Fibroblast of peridontal ligament (primary cell): Measurements from ENCODE around the gene ARHGEF35.
"Not testable (repeated sequence)": the region's sequence is repeated elsewhere in the genome, so short reads cannot be mapped to it uniquely, and the experiment has no call there.

Source experiments
- DNase-seq: peaks from one replicate; pipeline ENCODE4 v3.0.0-alpha.2; 2010; ENCODE audit errors: extremely low read depth

The ARHGEF35 gene

DNA sequence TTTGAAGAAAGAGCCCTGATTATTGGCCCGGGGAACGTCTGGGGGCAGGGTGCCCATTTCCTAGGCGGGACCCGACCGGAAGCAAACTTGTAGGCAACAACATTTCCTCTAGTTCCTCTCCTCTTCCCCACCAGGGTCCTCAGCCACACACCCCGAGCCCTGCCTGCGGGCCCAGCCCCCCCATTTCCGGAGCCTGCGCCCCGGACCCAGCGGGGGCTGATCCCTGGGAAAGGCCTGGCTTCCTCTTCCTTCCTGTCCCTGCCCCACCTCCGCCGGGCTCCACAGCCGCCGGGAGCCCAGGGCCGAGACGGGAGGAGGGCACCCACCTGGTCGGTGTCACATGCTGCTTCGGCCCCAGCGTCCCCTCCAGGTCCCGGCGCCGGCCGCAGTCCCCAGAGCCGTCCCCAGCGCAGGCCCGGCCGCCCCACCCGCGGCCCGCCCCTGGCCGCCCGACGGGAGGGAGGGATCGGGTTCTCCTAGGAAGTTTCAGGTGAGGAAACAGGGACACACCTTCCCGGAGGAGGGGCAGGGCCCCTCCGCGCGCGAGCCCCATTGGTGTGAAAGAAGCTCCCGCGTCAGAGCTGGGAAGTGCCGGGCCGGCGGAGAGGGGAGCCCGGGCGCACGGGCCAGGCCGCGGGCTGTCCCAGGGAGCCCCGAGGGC, at the start of gene ARHGEF35:
Gene ARHGEF35 (minus strand): TSS at position 622 of the 661 bp plus-strand sequence. CDS start 7,450 bp downstream, outside the sequence.
- not testable (repeated sequence) for DNase-seq

DNA sequence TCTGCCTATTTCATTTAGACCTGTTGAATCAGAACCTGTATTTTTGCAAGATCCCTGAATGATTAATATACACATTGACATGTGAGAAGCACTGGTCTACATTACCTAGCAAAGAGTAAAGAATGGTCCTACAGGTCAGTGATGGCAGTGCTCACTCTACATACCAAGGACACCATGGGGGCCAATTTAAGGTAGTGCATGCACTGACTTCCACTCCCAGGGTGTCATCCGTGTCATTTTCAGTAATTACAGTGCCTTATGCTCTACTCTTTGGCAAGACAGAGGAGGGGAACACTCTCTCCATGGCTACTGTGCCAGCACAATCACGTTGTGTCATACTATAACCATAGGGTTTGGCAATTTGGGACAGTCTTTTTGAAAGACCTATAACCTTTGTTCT, 49.7 kb upstream of the ARHGEF35 start:
- DNase-seq: not testable (repeated sequence)

DNA sequence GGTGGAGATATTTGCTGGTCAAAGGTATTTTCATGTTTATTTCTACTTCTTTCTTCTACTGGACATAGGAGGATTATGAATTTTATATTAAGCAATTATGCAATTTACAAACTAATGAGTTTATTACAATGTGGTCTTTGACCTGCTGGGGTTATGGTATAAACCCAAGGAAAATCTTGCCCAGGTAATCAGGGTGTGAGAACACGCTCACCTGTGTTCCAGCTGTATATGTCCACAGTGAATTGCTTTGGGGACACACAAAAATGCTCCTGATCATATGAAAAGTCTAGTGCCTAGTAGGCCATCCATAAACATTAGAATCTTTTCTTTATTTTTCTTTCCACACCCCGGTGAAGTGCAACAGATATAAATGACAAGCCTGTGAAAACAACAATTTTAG, 43.7 kb upstream of the ARHGEF35 start, which contains the start of gene OR2A42:
Gene OR2A42 (minus strand): TSS at position 241 of the 400 bp plus-strand sequence. CDS start 6,762 bp downstream, outside the sequence.
- DNase-seq: not testable (repeated sequence)

GRCh38 chr7:144238530-144239082, 43.0 kb upstream of the ARHGEF35 start:
- DNase-seq: not testable (repeated sequence)

- DNase-seq: not testable (repeated sequence)
Observed at GRCh38 chr7:144233039-144233438, 37.4 kb upstream of the ARHGEF35 start.

- not testable (repeated sequence) for DNase-seq
Observed at GRCh38 chr7:144231027-144231426, 35.4 kb upstream of the ARHGEF35 start.

DNA sequence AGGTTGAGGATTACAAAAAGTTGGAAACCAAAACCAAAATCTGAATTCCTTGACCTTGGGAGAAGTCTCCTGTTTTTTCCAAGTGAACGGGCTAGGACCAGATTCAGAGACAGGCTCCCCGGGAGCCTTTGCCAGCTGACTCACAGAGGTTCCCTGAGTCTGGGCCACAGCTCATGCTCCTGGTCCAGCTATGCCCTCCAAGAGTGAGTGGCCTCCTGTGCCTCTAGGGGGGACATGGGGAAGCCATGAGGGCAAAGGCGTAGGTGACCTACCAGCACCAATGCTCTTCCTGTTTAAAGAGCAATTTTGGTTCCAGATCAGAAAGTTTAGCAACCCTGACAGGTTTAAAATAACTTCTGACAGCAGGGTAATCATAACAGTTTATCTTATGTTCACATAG, 33.2 kb upstream of the ARHGEF35 start:
- DNase-seq: not testable (repeated sequence)

DNA sequence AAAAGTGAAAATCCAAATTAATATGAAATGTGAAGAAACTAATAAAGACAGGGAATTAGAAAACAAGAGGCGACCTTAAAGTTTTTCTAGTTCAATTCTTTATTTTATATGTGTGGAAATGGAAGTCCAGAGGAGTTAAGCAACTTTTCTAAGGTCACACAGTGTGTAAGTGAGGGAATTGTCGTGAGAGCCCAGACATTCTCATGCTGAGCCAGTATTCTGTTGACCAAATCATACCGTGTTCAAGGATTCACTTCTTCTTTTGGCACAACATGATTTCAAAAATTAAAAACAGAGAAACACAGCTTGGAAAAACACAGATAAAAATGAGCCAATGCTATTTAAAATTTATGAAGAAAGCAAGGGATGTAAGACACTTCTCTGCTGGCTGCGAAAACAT, 31.2 kb upstream of the ARHGEF35 start:
- not testable (repeated sequence) for DNase-seq

DNA sequence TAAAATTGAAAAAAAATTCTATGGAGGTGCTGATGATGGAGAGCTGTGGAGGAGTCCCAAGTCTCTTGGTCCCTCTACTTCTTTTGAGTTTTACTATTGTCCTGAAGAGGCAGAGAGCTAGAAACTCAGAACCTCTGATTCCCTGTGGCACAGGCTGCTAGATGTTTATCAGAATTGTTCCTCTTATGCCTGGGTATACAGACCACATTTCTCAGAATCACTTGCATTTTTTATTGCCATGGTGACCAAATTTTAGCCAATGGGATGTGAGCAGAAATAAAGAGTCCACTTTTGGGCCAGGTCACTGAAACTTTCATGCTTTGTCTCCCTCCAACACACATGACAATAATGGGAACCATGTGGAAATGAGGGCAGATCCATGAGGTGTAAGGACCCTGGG, 28.0 kb upstream of the ARHGEF35 start:
- not testable (repeated sequence) for DNase-seq

DNA sequence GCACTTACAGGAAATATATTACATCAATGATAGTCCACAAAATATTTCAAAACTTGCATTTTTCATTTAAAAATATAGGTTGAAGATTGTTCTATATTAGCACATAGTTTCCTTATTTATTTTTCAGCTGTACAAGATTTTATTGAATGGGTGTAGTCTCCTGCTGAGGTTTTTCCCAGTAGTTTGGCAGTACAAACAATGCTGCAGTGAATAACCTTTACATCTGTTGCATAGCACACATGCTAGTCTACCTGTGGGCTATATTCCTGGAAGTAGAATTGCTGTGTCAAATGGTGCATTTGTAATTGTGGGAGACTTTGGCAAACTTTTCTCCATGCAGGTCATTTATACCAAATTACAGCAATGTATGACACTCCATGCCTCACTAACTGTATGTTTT, 24.9 kb upstream of the ARHGEF35 start:
- not testable (repeated sequence) for DNase-seq

DNA sequence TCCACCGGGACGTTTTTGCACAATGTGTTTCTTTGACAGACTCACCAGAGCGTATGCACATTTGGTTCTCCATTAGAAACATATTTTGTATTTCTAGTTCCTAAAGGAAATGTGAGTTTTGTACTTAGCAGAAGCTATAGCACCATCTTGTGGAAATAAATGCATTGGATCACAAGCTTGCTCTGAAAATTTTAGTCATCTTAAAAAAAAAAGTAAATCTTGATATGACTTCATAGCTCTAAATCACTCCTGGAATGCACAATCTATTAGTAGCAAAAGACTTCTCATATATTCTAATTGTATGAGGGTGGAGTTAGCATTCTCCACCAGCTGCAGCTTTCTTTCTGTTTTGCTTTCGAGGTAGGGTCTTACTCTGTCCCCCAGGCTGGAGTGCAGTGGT, 23.5 kb upstream of the ARHGEF35 start:
- not testable (repeated sequence) for DNase-seq

DNA sequence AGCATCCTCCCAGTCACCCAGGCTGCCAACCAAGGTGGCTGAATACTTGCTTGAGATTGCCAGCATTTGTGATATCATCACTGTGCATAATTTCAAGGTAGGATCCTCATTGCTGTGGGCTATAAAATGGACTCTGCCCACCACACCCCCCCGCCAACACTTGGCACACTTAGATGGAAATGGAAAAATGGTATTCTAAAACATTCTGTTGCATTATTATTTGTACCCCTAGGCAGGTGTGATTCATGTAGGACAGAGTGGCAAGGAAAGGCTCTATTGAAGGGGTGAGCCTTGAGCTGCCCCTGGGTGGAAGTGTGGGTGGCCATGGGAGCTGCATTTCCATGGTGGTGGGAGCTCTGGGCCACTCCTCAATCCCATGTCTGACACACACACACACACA, 22.9 kb upstream of the ARHGEF35 start:
- DNase-seq: not testable (repeated sequence)

DNA sequence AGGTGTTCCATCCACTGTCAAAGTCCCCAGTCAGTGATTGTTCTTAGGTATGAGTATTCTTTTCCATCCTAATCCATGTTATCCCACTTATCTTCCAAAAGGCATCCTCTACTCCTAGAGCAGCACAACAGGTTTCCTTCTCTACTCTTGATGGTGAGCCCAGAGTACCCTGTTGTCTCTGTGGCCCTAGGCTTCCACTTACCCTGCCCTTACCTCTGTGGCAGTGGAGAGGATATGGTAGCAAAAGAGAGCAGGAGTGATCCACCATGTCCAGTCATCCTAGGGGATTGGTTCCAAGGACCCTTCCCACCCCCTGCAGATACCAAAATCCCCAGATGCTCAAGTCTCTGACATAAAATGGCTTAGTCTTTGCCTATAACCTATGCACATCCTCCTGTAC, 21.6 kb upstream of the ARHGEF35 start:
- DNase-seq: not testable (repeated sequence)

GRCh38 chr7:144205306-144205705, 9.7 kb upstream of the ARHGEF35 start:
- DNase-seq: not testable (repeated sequence)

GRCh38 chr7:144203086-144203485, 7.5 kb upstream of the ARHGEF35 start:
- DNase-seq: not testable (repeated sequence)

DNA sequence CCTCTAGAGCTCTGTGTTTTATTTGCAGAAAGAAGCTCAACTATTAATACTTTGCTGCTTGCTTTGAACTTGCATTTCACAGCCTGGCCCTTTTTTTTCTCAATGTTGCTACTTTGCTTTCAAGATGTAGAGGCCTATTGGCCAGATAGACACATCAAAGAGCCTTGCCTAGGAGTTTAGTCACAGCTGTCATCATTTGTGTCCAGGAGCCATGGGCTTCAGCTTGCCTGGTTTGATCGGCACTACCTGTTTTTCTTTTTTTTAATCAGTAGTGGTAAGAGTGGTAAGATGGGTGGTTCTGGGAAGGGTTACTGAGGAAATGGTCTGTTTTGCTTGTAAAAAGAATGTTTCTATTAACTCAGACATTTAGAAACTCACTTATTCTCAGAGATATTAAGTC, 6.3 kb upstream of the ARHGEF35 start:
- not testable (repeated sequence) for DNase-seq

GRCh38 chr7:144198934-144199333, 3.3 kb upstream of the ARHGEF35 start:
- DNase-seq: not testable (repeated sequence)

DNA sequence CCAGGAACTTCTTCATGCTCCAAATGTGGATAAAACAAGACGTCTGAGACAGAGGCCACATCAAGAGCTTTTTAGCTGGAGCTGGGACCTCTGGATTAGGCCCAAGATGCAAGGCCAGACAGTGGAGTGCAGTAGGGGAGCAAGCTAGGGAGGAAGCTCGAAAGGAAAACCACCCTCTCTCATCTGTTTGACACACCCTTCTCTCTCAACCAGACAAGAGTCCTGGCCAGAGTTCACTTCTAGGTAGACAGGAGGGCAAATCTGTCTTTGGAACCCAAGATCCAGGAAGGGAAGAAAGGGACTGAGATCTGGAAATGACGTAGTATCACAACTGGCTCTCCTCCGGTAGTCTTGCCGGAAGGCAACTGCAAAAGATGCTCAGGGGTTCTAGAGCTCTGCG, 1.2 kb downstream of the ARHGEF35 start:
- DNase-seq: not testable (repeated sequence)

GRCh38 chr7:144193782-144194181, 1.9 kb downstream of the ARHGEF35 start:
- DNase-seq: not testable (repeated sequence)

GRCh38 chr7:144188578-144189171, 7.0 kb downstream of the ARHGEF35 start:
- DNase-seq: not testable (repeated sequence)

- DNase-seq: not testable (repeated sequence)
Observed at GRCh38 chr7:144187848-144188247, 7.8 kb downstream of the ARHGEF35 start.

GRCh38 chr7:144183166-144183565, 12.5 kb downstream of the ARHGEF35 start, which contains the start of gene CTAGE4:
Gene CTAGE4 (plus strand): TSS chr7:144183466. CDS start chr7:144183504, 38 bp downstream.
- DNase-seq: not testable (repeated sequence)

- DNase-seq: not testable (repeated sequence)
Observed at GRCh38 chr7:144179165-144179479, 16.5 kb downstream of the ARHGEF35 start.
